ENCODE data around the gene ADRB2.

DNA sequence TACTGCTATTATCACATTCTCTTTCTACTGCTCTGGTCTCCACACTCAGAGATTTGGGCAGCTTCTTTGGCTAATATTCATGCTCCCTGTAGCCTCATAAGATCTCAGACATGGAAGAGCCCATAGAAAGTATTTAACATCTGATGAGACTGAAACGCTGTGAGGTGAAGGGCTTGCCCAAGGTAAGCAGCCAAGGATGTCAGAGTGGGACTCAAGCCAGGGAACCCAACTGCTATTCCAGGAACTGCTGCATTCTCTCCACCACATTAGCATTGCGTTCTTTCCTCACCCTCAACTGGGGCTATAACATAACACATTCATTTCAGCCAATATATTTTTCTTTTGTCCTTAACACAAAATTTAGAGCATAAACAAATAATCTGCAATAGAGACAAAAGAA is 3.8 kb downstream of the ADRB2 start:
- TF ChIP-seq, protein P1, sequence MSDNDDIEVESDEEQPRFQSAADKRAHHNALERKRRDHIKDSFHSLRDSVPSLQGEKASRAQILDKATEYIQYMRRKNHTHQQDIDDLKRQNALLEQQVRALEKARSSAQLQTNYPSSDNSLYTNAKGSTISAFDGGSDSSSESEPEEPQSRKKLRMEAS (IDR thresholded peaks at IDR 0.05), result no peak
- TF ChIP-seq, protein P2, sequence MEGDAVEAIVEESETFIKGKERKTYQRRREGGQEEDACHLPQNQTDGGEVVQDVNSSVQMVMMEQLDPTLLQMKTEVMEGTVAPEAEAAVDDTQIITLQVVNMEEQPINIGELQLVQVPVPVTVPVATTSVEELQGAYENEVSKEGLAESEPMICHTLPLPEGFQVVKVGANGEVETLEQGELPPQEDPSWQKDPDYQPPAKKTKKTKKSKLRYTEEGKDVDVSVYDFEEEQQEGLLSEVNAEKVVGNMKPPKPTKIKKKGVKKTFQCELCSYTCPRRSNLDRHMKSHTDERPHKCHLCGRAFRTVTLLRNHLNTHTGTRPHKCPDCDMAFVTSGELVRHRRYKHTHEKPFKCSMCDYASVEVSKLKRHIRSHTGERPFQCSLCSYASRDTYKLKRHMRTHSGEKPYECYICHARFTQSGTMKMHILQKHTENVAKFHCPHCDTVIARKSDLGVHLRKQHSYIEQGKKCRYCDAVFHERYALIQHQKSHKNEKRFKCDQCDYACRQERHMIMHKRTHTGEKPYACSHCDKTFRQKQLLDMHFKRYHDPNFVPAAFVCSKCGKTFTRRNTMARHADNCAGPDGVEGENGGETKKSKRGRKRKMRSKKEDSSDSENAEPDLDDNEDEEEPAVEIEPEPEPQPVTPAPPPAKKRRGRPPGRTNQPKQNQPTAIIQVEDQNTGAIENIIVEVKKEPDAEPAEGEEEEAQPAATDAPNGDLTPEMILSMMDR (IDR thresholded peaks at IDR 0.05; ENCODE audit: low read depth, low read length, missing input control), result no peak
- TF ChIP-seq RAD21 (IDR thresholded peaks at IDR 0.05) (no peak), HNF4G (IDR thresholded peaks at IDR 0.05) (no peak), YY1 (IDR thresholded peaks at IDR 0.05) (no peak), FOXA1 (IDR thresholded peaks at IDR 0.05) (no peak), GABPA (IDR thresholded peaks at IDR 0.05 in 1 of 2, conservative IDR thresholded peaks at IDR 0.05 in 1 of 2) (no peak), SP1 (IDR thresholded peaks at IDR 0.05) (no peak)
- TF ChIP-seq, protein P3, sequence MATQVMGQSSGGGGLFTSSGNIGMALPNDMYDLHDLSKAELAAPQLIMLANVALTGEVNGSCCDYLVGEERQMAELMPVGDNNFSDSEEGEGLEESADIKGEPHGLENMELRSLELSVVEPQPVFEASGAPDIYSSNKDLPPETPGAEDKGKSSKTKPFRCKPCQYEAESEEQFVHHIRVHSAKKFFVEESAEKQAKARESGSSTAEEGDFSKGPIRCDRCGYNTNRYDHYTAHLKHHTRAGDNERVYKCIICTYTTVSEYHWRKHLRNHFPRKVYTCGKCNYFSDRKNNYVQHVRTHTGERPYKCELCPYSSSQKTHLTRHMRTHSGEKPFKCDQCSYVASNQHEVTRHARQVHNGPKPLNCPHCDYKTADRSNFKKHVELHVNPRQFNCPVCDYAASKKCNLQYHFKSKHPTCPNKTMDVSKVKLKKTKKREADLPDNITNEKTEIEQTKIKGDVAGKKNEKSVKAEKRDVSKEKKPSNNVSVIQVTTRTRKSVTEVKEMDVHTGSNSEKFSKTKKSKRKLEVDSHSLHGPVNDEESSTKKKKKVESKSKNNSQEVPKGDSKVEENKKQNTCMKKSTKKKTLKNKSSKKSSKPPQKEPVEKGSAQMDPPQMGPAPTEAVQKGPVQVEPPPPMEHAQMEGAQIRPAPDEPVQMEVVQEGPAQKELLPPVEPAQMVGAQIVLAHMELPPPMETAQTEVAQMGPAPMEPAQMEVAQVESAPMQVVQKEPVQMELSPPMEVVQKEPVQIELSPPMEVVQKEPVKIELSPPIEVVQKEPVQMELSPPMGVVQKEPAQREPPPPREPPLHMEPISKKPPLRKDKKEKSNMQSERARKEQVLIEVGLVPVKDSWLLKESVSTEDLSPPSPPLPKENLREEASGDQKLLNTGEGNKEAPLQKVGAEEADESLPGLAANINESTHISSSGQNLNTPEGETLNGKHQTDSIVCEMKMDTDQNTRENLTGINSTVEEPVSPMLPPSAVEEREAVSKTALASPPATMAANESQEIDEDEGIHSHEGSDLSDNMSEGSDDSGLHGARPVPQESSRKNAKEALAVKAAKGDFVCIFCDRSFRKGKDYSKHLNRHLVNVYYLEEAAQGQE (IDR thresholded peaks at IDR 0.05), result no peak
- TF ChIP-seq, protein P4, sequence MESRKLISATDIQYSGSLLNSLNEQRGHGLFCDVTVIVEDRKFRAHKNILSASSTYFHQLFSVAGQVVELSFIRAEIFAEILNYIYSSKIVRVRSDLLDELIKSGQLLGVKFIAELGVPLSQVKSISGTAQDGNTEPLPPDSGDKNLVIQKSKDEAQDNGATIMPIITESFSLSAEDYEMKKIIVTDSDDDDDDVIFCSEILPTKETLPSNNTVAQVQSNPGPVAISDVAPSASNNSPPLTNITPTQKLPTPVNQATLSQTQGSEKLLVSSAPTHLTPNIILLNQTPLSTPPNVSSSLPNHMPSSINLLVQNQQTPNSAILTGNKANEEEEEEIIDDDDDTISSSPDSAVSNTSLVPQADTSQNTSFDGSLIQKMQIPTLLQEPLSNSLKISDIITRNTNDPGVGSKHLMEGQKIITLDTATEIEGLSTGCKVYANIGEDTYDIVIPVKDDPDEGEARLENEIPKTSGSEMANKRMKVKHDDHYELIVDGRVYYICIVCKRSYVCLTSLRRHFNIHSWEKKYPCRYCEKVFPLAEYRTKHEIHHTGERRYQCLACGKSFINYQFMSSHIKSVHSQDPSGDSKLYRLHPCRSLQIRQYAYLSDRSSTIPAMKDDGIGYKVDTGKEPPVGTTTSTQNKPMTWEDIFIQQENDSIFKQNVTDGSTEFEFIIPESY (IDR thresholded peaks at IDR 0.05), result no peak

Data from liver (tissue), 3 donors.